ENCODE measurements around the gene PIEZO2.

The PIEZO2 gene

GRCh38 chr18:10767658-10768057, 381.7 kb downstream of the PIEZO2 start:
- peaks cover 10% of the 10 kb centered on the region for H3K27me3 ChIP-seq (ENCODE audit: insufficient read depth, poor library complexity, severe bottlenecking)
- TF ChIP-seq SPI1 (IDR thresholded peaks at IDR 0.05; ENCODE audit: borderline replicate concordance, low read depth) (no peak), REST (IDR thresholded peaks at IDR 0.05; ENCODE audit: insufficient replicate concordance, low read depth) (no peak)
- no peak overlapping the region for H3K4me3 ChIP-seq (replicated peaks; ENCODE audit: insufficient read depth, low read length)
- H3K27ac ChIP-seq (replicated peaks): no peak overlapping the region
- DNase-seq (ENCODE audit: low read depth in 1 of 2, low spot score in 1 of 2): no peak

GRCh38 chr18:10760986-10761385, 388.4 kb downstream of the PIEZO2 start:
- Histone ChIP-seq H3K4me3 (replicated peaks; ENCODE audit: insufficient read depth, low read length) (no peak overlapping the region), H3K27me3 (ENCODE audit: insufficient read depth, poor library complexity, severe bottlenecking) (no peaks in the 10 kb centered on the region), H3K27ac (replicated peaks) (no peak overlapping the region)
- TF ChIP-seq SPI1 (IDR thresholded peaks at IDR 0.05; ENCODE audit: borderline replicate concordance, low read depth) (no peak), CTCF (IDR thresholded peaks at IDR 0.05; ENCODE audit: insufficient read depth, low read length) (no peak), REST (IDR thresholded peaks at IDR 0.05; ENCODE audit: insufficient replicate concordance, low read depth) (no peak), POLR2AphosphoS5 (IDR thresholded peaks at IDR 0.05; ENCODE audit: low read depth) (no peak), GABPA (IDR thresholded peaks at IDR 0.05; ENCODE audit: low read depth) (no peak)
- no peak for DNase-seq (ENCODE audit: low read depth in 1 of 2, low spot score in 1 of 2)

GRCh38 chr18:10759241-10759640, 390.1 kb downstream of the PIEZO2 start:
- Histone ChIP-seq H3K4me3 (replicated peaks; ENCODE audit: insufficient read depth, low read length) (no peak overlapping the region), H3K27ac (replicated peaks) (no peak overlapping the region), H3K27me3 (ENCODE audit: insufficient read depth, poor library complexity, severe bottlenecking) (no peaks in the 10 kb centered on the region)
- DNase-seq (ENCODE audit: low read depth in 1 of 2, low spot score in 1 of 2): no peak
- TF ChIP-seq REST (IDR thresholded peaks at IDR 0.05; ENCODE audit: insufficient replicate concordance, low read depth) (no peak), POLR2AphosphoS5 (IDR thresholded peaks at IDR 0.05; ENCODE audit: low read depth) (no peak), SPI1 (IDR thresholded peaks at IDR 0.05; ENCODE audit: borderline replicate concordance, low read depth) (no peak), GABPA (IDR thresholded peaks at IDR 0.05; ENCODE audit: low read depth) (no peak)

DNA sequence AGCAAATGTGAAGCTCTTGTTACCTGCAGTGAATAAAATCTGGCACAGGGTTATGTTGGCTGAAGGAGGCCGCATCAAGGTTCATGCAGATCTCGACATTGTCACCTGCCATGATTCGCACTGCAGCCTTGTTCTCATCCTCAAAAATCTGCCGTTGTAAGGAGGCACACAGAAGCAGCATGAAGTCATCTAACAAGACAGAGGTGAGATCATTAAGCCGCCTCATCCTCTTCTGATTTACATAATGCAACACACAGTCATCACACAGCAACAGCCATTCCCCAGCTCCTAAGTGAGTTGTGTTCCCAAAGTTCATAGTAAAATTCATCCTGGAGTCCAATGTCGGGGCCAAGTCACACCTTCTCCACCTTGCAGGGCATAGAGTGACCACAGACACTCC, 391.4 kb downstream of the PIEZO2 start:
- no peak overlapping the region for H3K27ac ChIP-seq (replicated peaks)
- DNase-seq (ENCODE audit: low read depth in 1 of 2, low spot score in 1 of 2): no peak
- peaks cover 1% of the 10 kb centered on the region for H3K27me3 ChIP-seq (ENCODE audit: insufficient read depth, poor library complexity, severe bottlenecking)
- TF ChIP-seq SPI1 (IDR thresholded peaks at IDR 0.05; ENCODE audit: borderline replicate concordance, low read depth) (no peak), REST (IDR thresholded peaks at IDR 0.05; ENCODE audit: insufficient replicate concordance, low read depth) (no peak), POLR2AphosphoS5 (IDR thresholded peaks at IDR 0.05; ENCODE audit: low read depth) (no peak), CTCF (IDR thresholded peaks at IDR 0.05; ENCODE audit: insufficient read depth, low read length) (no peak), GABPA (IDR thresholded peaks at IDR 0.05; ENCODE audit: low read depth) (no peak)
- no peak overlapping the region for H3K4me3 ChIP-seq (replicated peaks; ENCODE audit: insufficient read depth, low read length)
